GM12878 (cell line): ENCODE data around the gene DNASE1L3.

Source experiments
- EZH2 ChIP-seq: IDR thresholded peaks from 2 replicates; pipeline ENCODE4 v1.6.1; 2012; ENCODE audit warnings: low read depth, mild to moderate bottlenecking, control low read depth, inconsistent platforms, low read length, borderline replicate concordance; ENCODE audit not compliant: control insufficient read depth
- YY1 ChIP-seq: IDR thresholded peaks from 2 replicates; pipeline ENCODE4 v1.6.1; 2011; ENCODE audit warnings: low read depth, mild to moderate bottlenecking, low read length

- no peak for TF ChIP-seq EZH2
- no peak for TF ChIP-seq YY1
These were observed 3.9 kb upstream of the DNASE1L3 start for GRCh38 chr3:58214484-58215316.
